ENCODE data around the gene CFAP58.

DNA sequence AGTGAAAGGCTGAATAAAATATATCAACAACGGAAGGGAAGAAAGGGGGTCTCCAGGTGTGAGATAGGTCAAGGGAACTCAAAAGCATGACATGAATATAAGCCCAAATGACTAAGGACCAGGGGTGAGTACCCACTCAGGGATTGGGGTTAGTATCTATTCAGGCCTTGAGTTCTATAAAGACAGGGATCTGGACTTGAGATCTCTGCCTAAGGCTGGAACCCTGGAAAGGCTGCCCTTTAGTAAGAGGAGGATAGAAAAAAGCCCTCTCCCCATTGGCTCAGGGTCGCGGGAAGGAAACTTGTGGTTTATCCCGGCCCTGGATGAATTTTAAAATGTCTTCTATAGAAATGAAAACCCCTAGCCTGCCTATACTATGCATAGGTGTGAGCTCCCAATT is 13.0 kb upstream of the CFAP58 start:
- TF ChIP-seq, protein P1, sequence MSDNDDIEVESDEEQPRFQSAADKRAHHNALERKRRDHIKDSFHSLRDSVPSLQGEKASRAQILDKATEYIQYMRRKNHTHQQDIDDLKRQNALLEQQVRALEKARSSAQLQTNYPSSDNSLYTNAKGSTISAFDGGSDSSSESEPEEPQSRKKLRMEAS (IDR thresholded peaks at IDR 0.05): no peak
- TF ChIP-seq FOXM1 (IDR thresholded peaks at IDR 0.05; ENCODE audit: borderline replicate concordance, low read depth) (no peak), TAF1 (IDR thresholded peaks at IDR 0.05; ENCODE audit: low read depth) (no peak), YY1 (IDR thresholded peaks at IDR 0.05; ENCODE audit: low read depth) (no peak), EP300 (IDR thresholded peaks at IDR 0.05; ENCODE audit: borderline replicate concordance) (no peak), ZBTB7A (IDR thresholded peaks at IDR 0.05; ENCODE audit: low read depth) (no peak), NFIC (IDR thresholded peaks at IDR 0.05) (no peak), EGR1 (IDR thresholded peaks at IDR 0.05) (no peak)
- TF ChIP-seq, protein P2, sequence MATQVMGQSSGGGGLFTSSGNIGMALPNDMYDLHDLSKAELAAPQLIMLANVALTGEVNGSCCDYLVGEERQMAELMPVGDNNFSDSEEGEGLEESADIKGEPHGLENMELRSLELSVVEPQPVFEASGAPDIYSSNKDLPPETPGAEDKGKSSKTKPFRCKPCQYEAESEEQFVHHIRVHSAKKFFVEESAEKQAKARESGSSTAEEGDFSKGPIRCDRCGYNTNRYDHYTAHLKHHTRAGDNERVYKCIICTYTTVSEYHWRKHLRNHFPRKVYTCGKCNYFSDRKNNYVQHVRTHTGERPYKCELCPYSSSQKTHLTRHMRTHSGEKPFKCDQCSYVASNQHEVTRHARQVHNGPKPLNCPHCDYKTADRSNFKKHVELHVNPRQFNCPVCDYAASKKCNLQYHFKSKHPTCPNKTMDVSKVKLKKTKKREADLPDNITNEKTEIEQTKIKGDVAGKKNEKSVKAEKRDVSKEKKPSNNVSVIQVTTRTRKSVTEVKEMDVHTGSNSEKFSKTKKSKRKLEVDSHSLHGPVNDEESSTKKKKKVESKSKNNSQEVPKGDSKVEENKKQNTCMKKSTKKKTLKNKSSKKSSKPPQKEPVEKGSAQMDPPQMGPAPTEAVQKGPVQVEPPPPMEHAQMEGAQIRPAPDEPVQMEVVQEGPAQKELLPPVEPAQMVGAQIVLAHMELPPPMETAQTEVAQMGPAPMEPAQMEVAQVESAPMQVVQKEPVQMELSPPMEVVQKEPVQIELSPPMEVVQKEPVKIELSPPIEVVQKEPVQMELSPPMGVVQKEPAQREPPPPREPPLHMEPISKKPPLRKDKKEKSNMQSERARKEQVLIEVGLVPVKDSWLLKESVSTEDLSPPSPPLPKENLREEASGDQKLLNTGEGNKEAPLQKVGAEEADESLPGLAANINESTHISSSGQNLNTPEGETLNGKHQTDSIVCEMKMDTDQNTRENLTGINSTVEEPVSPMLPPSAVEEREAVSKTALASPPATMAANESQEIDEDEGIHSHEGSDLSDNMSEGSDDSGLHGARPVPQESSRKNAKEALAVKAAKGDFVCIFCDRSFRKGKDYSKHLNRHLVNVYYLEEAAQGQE (IDR thresholded peaks at IDR 0.05; ENCODE audit: low read depth): no peak
